ENCODE measurements around the gene USF1. TPM values are rescaled to one million over a fixed set of nuclear protein-coding genes. Genes with fewer than 3 reads are reported as not detected.

Gene USF1
- total RNA-seq, 1 donor from 2014 or later, result 158 TPM

DNA sequence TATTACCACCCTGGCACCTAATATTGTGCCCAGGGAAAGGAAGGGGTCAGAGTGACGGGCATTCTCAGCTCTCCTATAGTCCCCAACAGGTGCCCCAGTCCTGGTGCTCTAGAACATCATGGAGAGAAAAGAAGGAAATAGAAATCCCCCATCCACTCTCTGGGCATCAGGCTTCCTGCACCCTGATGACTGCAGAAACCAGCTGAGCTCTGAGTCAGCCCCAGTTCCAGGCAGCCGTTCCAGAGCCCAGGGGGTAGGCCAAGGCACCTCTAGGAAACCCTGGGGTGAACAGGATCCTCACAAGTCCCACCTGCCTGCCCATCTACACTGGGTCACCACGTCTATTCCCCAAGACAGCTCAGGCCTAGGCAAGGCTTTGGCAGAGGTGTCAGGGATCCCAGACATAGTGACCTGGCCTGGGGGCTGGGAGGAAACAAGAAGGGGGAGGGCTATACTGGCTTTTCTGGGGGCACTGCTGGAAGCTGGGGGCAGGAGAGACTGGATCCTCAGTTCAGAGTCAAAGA, 42.9 kb upstream of the USF1 start:
- H3K4me1 Mint-ChIP-seq (ENCODE audit: low read depth, unreplicated experiment), result no peaks in the 10 kb centered on the region
- H3K36me3 Mint-ChIP-seq (ENCODE audit: unreplicated experiment), result no peaks in the 10 kb centered on the region
- peaks cover 11% of the 10 kb centered on the region for H3K27me3 Mint-ChIP-seq (ENCODE audit: unreplicated experiment)
- no peak for DNase-seq
- H3K9me3 Mint-ChIP-seq (ENCODE audit: unreplicated experiment), result peaks cover 3% of the 10 kb centered on the region
- H3K4me3 Mint-ChIP-seq (ENCODE audit: unreplicated experiment), result no peak overlapping the region
- TF ChIP-seq CTCF (IDR thresholded peaks at IDR 0.05; ENCODE audit: partially characterized antibody, unreplicated experiment), result no peak
- H3K27ac Mint-ChIP-seq (ENCODE audit: unreplicated experiment), result no peak overlapping the region

- peaks cover 17% of the 10 kb centered on the region for H3K27me3 Mint-ChIP-seq (ENCODE audit: unreplicated experiment)
- no peak for DNase-seq
- no peak overlapping the region for H3K27ac Mint-ChIP-seq (ENCODE audit: unreplicated experiment)
- no peaks in the 10 kb centered on the region for H3K4me1 Mint-ChIP-seq (ENCODE audit: low read depth, unreplicated experiment)
- TF ChIP-seq CTCF (IDR thresholded peaks at IDR 0.05; ENCODE audit: partially characterized antibody, unreplicated experiment), result no peak
- H3K36me3 Mint-ChIP-seq (ENCODE audit: unreplicated experiment), result no peaks in the 10 kb centered on the region
- no peak overlapping the region for H3K4me3 Mint-ChIP-seq (ENCODE audit: unreplicated experiment)
- peaks cover 5% of the 10 kb centered on the region for H3K9me3 Mint-ChIP-seq (ENCODE audit: unreplicated experiment)
Observed at GRCh38 chr1:161086457-161086856, 40.7 kb upstream of the USF1 start.

- no peak for DNase-seq
- Mint-ChIP-seq H3K4me3 (ENCODE audit: unreplicated experiment) (no peak overlapping the region), H3K4me1 (ENCODE audit: low read depth, unreplicated experiment) (peaks cover 12% of the 10 kb centered on the region), H3K27me3 (ENCODE audit: unreplicated experiment) (peaks cover 20% of the 10 kb centered on the region), H3K27ac (ENCODE audit: unreplicated experiment) (no peak overlapping the region), H3K9me3 (ENCODE audit: unreplicated experiment) (peaks cover 12% of the 10 kb centered on the region), H3K36me3 (ENCODE audit: unreplicated experiment) (no peaks in the 10 kb centered on the region)
- no peak for TF ChIP-seq CTCF (IDR thresholded peaks at IDR 0.05; ENCODE audit: partially characterized antibody, unreplicated experiment)
Observed at GRCh38 chr1:161085165-161085564, 39.4 kb upstream of the USF1 start.

GRCh38 chr1:161084597-161084988, 38.8 kb upstream of the USF1 start:
- Mint-ChIP-seq H3K36me3 (ENCODE audit: unreplicated experiment) (no peaks in the 10 kb centered on the region), H3K27ac (ENCODE audit: unreplicated experiment) (no peak overlapping the region), H3K9me3 (ENCODE audit: unreplicated experiment) (peaks cover 15% of the 10 kb centered on the region), H3K4me1 (ENCODE audit: low read depth, unreplicated experiment) (peaks cover 14% of the 10 kb centered on the region), H3K4me3 (ENCODE audit: unreplicated experiment) (no peak overlapping the region), H3K27me3 (ENCODE audit: unreplicated experiment) (peaks cover 24% of the 10 kb centered on the region)
- no peak for TF ChIP-seq CTCF (IDR thresholded peaks at IDR 0.05; ENCODE audit: partially characterized antibody, unreplicated experiment)
- no peak for DNase-seq

GRCh38 chr1:161083748-161084596, 38.2 kb upstream of the USF1 start:
- H3K27me3 Mint-ChIP-seq (ENCODE audit: unreplicated experiment), result peaks cover 23% of the 10 kb centered on the region
- no peak for DNase-seq
- H3K36me3 Mint-ChIP-seq (ENCODE audit: unreplicated experiment), result peaks cover 4% of the 10 kb centered on the region
- no peak overlapping the region for H3K4me3 Mint-ChIP-seq (ENCODE audit: unreplicated experiment)
- peaks cover 14% of the 10 kb centered on the region for H3K4me1 Mint-ChIP-seq (ENCODE audit: low read depth, unreplicated experiment)
- H3K27ac Mint-ChIP-seq (ENCODE audit: unreplicated experiment), result peak overlapping the region; percentile 39
- H3K9me3 Mint-ChIP-seq (ENCODE audit: unreplicated experiment), result peaks cover 19% of the 10 kb centered on the region
- no peak for TF ChIP-seq CTCF (IDR thresholded peaks at IDR 0.05; ENCODE audit: partially characterized antibody, unreplicated experiment)

Data from glutamatergic neuron (in vitro differentiated cells).